Suprapubic skin (tissue), 4 donors: ENCODE measurements around the gene MUC5B.

ENCODE experiments used
- CTCF ChIP-seq, 2 donors: fragments of 200-600 bp in 1 of 2; fragments of 450-650 bp in 1 of 2; sonication (generic) in 1 of 2; IDR thresholded peaks; one replicate each; pipeline ENCODE4 v1.5.1; 2016 to 2019; ENCODE audit warnings: antibody characterized with exemption in 2 of 2, mild to moderate bottlenecking in 1 of 2, moderate library complexity in 1 of 2
- EP300 ChIP-seq: sonication (generic); formaldehyde crosslinking; IDR thresholded peaks from one replicate; pipeline ENCODE4 v1.6.1; 2017; ENCODE audit warnings: antibody characterized with exemption
- POLR2A ChIP-seq, 2 donors: fragments of 450-650 bp; IDR thresholded peaks; one replicate each; pipeline ENCODE4 v1.6.1; 2017; ENCODE audit warnings: antibody characterized with exemption in 2 of 2, mild to moderate bottlenecking in 2 of 2, moderate library complexity in 2 of 2
- POLR2AphosphoS5 ChIP-seq, 3 donors: sonication (generic); formaldehyde crosslinking; IDR thresholded peaks; one replicate each; pipeline ENCODE4 v1.6.1; 2017; ENCODE audit warnings: antibody characterized with exemption in 3 of 3

DNA sequence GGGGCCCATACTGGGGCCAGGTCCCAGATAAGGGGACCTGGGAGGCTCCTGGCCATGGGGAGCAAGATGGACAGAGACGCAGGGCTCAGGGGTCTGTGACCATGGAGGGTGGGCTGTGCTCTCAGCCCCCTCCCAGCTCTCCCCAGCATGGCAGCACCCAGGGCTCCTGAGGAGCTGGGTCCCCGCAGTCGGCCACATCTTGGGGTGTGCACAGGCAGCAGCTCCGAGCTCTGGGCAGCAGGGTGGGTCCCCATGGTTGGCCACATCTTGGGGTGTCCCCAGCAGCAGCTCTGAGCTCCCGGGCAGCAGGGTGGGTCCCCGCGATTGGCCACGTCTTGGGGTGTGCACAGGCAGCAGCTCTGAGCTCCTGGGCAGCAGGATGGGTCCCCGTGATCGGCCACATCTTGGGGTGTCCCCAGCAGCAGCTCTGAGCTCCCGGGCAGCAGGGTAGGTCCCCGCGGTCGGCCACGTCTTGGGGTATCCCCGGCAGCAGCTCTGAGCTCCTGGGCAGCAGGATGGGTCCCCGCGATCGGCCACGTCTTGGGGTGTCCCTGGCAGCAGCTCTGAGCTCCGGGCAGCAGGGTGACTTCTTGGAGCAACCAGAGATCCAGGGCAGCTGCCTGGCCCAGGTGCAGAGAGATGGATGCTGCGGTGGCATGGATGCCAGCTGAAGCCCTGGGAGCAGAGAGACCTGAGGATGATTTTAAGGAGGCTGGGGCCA lies 18.3 kb upstream of the MUC5B start:
- TF ChIP-seq CTCF (IDR thresholded peaks at IDR 0.05) (no peak), EP300 (no peak), POLR2A (IDR thresholded peaks at IDR 0.05) (no peak), POLR2AphosphoS5 (IDR thresholded peaks at IDR 0.05) (no peak)
